T-helper 1 cell (primary cell): ENCODE measurements around the gene PIK3AP1.
"Not testable (repeated sequence)": the region's sequence is repeated elsewhere in the genome, so short reads cannot be mapped to it uniquely, and the experiment has no call there.

Experiments used
- DNase-seq, 5 donors: peaks; one replicate each; pipeline ENCODE4 v3.0.0-alpha.2; 2012 to 2020
- total RNA-seq, 4 donors: gene quantifications; one replicate each; lab custom pipeline; 2026; lab: John Stamatoyannopoulos, UW

Gene PIK3AP1, protein sequence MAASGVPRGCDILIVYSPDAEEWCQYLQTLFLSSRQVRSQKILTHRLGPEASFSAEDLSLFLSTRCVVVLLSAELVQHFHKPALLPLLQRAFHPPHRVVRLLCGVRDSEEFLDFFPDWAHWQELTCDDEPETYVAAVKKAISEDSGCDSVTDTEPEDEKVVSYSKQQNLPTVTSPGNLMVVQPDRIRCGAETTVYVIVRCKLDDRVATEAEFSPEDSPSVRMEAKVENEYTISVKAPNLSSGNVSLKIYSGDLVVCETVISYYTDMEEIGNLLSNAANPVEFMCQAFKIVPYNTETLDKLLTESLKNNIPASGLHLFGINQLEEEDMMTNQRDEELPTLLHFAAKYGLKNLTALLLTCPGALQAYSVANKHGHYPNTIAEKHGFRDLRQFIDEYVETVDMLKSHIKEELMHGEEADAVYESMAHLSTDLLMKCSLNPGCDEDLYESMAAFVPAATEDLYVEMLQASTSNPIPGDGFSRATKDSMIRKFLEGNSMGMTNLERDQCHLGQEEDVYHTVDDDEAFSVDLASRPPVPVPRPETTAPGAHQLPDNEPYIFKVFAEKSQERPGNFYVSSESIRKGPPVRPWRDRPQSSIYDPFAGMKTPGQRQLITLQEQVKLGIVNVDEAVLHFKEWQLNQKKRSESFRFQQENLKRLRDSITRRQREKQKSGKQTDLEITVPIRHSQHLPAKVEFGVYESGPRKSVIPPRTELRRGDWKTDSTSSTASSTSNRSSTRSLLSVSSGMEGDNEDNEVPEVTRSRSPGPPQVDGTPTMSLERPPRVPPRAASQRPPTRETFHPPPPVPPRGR
- total RNA-seq = 1.2 to 4.1 (median 2.2) reads per million in 4 donors

GRCh38 chr10:96720422-96721206, at the start of gene PIK3AP1:
Gene PIK3AP1, minus strand, starts transcription at chr10:96720514. Its CDS starts 120 bp downstream, at chr10:96720394.
- DNase-seq = peak; percentile 8 to 43 (median 26)

DNA sequence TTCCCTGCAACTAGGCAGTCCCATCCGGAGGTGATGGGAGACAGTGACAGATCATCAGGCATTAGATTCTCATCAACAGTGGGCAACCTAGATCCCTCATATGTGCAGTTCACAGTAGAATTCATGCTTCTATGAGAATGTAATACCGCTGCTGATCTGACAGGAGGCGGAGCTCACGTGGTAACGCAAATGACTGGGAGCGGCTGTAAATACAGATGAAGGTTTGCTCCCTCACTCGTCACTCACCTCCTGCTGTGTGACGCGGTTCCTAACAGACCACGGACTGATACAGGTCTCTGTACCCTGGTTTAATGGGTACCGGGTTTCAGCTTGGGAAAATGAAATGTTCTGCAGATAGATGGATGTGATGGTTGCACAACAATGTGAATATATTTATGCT, 47.8 kb upstream of the PIK3AP1 start:
- DNase-seq = no peak

GRCh38 chr10:96767611-96768010, 47.3 kb upstream of the PIK3AP1 start:
- no peak for DNase-seq

DNA sequence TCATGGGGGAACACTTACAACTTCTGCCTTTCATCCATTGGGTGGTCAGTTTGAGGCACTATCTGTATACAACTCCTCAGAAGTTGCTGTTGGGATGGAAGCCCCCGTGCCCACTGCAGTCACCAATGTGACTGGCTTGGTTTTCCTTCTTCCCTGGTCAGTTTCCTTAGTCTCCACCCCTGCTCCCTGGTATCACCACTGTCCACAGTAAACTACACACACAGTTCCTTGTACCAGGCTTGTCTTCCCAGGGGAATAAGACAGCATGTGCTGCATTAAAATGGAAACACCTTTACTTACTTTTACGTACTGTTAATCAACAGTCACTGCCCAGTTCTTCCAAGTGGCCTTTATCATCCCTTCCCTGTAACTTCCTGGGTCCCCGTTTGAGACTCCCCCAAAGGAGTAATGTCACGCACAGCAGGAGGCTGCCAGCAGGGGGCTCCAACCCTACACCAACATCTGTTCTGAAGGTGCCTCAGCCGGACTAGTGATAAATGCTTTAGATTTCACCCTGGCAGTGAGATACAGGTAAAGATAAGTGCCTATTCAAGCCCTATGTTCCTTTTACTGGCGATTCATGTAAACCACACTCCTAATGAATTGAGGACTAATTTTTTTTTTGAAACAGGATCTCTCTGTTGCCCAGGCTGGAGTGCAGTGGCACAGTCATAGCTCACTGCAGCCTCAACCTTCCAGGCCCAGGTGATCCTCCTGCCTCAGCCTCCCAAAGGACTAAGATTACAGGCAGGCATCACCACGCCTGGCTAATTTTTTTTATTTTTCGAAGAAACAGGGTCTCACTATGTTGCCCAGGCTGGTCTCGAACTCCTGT, 45.3 kb upstream of the PIK3AP1 start:
- peak; percentile 54 to 66 (median 60) for DNase-seq

DNA sequence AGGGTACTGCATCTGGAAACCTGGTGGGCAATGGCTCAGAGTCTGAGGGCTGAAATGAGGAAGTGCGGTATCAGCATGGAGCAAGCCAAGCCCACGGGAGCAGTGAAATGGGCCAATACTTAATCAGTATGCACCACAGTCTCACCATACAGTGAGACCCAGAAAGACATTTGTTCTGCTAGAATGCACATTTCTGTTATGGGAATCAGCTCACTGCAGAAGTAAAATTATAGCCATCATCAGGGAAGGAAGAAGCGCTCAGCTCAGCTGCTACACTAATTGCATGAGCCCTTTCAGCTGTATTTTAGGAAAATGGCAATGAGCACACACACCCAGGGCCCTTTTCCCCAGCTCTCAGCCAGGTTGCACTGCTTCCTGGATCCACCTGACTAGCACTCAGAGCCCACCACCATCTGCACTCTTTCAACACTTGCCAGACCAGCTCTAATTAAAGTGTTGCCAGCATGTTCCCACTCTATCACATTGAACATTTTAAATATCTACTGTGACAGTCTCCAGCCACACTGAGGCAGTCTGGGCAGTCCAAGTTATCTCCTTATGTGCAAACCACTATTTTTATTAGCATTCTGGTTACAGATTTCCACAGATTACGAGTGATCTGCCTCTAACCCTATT, 44.2 kb upstream of the PIK3AP1 start:
- no peak for DNase-seq

DNA sequence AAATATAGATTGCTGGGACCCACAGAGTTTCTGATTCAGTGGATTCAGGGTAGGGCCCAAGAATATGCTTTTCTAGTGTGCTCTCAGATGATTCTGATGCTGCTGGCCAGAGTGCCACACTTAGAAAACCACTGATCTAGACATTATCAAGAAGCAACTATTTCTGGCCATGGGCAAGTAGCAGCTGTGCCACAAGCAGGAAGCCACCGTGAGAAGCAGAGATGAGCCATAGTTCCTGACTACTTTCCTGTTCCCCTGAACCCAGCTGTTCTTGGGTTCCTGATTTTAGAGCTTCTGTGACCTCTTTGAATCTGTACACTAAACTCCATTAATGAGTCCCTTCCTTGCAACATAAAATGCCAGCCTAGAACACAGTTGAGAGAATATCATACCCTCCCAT, 38.1 kb upstream of the PIK3AP1 start:
- DNase-seq = no peak

DNA sequence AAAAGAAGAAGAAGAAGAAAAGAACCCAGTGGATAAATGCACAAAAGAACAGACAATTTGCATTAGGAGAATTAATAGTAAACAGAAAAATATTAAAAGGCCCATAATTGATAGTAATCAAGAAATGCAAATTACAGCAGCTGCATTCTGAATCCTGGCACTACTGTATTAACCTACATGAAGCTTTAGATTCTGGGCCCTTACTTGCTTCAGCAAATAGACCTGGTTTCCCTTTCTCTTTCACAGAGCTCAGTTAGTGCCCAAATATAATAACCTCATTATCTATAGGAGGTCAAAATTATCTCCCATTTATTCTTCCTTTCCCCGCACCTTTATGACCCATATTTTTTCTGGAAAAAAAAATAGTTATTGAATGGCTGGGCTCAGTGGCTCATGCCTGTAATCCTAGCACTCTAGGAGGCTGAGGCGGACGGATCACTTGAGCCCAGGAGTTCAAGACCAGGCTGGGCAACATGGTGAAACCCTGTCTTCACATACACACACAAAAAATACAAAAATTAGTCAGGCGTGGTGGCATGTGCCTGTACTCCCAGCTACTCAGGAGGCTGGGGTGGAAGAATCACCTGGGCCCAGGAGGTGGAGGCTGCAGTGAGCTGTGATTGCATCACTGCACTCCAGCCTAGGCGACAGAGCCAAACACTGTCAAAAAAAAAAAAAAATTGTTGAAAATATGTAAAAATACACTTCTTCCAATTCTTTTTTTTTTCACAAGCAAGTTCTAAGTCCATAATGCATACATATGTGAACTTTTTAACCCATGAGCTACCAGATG, 36.0 kb upstream of the PIK3AP1 start:
- no peak for DNase-seq

GRCh38 chr10:96753956-96754355, 33.6 kb upstream of the PIK3AP1 start:
- DNase-seq = no peak

DNA sequence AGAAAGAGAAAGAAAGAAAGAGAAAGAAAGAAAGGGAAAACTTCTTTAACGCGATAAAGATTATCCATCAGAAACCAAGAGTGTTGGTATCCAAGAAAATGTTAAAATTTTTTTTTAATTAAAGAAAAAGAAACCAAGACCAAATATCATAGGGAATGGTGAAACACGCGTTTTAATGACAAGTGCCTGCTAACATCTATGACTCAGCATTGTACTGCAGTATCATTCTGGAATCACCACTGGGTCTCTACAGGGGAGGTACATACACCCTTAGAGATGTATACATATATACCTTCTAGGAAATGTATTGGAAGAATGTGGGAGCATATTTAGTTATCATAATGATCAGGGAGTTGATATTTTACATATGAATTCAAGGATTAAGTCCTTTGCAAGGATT, 32.1 kb upstream of the PIK3AP1 start:
- no peak for DNase-seq

- not testable (repeated sequence) for DNase-seq
Observed at GRCh38 chr10:96750316-96750715, 30.0 kb upstream of the PIK3AP1 start.

DNA sequence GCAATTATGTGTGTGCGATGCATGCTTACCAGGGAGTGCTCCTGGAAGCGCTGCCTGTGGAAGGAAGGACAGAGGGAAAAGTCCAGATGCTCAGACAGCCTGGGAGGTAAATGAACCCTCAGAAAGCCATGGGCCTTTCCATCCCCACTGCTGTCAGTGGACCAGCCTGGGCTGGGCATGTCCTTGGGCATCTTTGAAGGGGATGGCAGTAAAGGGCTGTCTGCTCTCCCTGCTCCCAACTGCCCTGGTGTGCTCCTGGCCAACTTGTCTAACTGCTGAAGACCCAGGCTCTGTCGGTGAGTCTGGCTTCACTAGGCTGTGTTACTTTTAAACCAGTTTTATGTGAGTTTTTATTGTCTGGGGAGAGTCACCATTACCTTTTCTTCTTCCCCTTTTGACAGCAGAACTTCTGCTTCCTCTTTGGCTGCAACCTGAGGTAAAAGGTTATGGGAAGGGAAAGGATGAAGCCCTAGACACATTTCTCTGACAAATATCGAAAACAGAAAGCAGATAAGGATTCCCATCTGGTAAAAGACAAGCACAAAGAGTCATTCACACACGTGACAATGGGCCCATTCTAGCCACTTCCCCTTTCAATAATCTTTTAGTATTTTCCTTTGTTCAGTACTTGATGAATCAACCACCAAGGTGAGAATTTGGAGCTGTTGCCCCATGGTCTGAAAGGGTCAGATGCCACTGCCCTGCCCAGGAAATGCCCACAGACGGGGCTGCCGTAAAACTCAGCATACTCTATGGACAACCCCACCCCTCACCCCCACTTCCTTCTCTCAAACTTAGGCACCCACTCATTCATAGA, 27.6 kb upstream of the PIK3AP1 start:
- peak in 1 of 5 donors; percentile 45 for DNase-seq

DNA sequence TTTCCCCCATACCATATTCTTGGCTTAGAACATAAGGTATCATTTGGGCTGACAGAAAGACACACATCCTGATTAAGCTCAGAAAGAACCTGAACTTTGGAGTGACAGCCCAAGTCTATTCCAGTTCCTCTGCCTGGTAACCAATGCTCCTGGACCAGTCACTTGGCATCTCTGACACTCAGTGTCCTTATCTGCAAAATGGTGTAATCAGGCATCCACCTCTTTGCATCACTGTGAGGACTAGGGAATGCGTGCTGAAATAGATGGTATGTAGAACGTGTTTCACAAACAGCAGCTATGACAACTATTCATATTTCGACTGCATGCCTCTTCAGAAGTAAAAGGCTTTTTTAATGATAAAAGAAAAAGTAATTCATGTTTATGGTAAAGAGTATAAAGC, 26.2 kb upstream of the PIK3AP1 start:
- DNase-seq = no peak

GRCh38 chr10:96745950-96746349, 25.6 kb upstream of the PIK3AP1 start:
- DNase-seq = no peak

DNA sequence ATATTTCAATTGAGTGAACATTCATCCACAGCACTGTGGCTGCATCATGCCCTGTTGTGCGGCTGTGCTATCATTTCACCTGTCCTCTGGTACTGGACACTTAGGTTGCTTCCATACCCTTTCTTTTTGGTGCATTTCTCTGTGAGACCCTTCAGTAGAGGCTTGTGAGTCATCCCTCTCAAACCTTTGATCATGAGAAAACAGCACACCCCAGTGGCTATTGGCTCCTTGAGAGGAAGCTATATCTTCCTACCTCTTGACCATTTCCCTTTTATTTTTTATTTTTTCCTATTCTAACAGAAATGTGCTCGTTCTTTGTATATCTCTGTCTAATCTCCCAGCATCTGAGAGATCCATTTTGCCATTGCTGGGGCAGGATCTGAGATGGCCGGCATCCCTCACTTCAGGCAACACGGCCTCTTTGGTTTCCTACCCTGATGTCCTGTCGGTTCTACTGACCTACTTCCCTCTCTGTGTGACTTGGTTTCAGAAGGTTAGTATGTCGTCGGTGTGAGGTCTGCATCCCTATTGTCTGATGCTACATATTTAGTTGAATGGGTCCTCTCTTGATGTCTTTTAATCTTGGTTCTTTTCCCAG, 23.8 kb upstream of the PIK3AP1 start:
- DNase-seq = no peak

- not testable (repeated sequence) for DNase-seq
Observed at GRCh38 chr10:96741557-96741956, 21.2 kb upstream of the PIK3AP1 start.

DNA sequence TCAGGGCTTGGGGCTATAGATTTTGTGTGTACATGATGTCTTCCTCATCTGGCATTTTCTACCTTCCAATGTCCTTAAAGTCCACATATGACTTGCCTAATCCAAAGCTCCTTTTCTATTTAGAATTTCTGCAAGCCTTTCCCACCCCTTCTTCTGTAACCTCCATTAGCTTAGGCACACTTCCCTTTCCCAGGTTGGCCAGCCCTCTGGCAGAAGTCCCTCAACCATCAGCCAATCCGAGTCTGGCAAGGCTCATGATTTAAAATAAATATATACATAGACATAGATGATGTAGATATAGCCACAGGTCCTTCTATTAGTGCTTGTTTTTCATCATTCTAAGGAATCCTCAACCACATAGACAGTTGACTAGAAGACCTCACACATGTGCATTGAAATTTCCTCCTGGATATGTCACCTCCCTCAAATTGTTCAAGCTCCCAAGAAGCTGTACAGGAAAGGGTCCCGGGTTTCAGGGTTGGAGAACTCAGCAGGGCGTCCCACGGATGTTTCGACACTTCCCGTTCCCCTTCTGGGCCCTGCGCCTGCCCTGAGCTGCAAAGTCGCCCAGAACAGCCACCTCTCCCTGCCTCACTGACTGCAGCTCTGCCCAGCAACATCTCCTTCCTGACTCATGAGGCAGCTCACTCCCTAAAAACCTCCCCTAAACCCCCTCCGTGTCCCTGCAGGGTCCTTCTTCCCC, 20.4 kb upstream of the PIK3AP1 start:
- DNase-seq = no peak

DNA sequence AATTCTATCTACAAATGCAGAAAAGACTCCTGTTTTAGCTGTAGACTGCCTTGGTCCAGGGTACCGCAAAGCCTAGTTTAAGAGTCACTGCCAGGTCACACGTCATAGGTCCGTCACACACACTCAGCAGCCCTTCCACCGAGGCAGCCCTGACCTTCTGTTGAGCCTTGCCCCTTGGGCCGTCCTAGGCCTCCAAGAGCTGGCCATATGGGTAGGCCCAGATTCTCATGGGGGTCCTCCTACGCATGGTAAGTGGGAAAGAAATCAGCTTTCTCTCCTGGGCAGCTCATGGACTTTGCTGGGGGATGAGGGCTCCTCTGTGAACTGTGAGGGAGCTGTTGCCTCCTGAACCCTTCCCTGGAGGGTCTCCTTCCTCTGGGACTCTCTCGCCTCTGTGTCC, 19.8 kb upstream of the PIK3AP1 start:
- DNase-seq = no peak

DNA sequence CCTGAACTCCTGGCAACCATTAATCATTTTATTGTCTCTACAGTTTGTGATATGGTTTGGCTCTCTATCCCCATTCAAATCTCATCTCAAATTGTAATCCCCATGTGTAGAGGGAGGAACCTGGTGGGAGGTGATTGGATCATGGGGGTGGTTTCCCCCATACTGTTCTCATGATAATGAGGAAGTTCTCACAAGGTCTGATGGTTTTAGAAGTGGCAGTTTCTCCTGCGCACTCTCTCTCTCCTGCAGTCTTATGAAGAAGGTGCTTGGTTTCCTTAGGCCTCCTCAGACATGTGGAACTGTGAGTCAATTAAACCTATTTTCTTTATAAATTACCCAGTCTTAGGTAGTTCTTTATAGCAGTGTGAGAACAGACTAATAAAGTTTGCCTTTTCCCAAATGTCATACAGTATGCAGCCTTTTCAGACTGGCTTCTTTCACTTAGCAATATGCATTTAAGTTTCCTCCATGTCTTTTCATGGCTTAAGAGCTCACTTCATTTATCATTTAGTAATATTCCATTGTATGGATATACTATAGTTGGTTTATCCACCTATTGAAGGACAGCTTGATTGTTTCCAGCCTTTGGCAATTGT, 17.1 kb upstream of the PIK3AP1 start:
- DNase-seq = not testable (repeated sequence)
